ENCODE results near the gene OR52L1. TPM values are rescaled to one million over a fixed set of nuclear protein-coding genes. Genes with fewer than 3 reads are reported as not detected.
A peak's percentile ranks its signal among the peaks of the same experiment; 100 is the strongest.

Gene OR52L1
- total RNA-seq (not detected), polyA plus RNA-seq (not detected)

DNA sequence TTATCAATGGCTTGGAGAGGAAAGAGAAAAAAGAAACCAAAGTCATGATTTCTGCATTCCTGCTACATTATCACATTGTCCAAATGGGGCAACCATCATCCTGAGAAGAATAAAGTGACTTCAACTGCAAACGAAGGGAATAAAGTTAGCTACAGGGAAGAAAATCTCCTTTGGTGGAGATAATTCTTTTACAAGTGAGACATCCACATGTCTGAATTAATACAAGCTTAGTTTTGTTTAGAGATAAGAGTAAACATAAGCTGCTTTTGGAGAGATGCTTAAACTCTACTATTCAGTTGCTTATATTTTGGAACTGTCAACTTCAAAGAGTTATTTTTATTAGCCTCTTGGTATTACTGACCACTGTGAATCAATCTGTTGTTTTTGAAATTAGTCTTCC, at the start of gene OR52L1:
Gene OR52L1, minus strand, starts transcription at position 101 of the 400 bp plus-strand sequence. Its CDS starts 55 bp downstream, at position 46.
- Histone ChIP-seq H3K27me3 (ENCODE audit: control insufficient read depth, insufficient read depth, low read length) (no peaks in the 10 kb centered on the region), H3K4me1 (ENCODE audit: control insufficient read depth, insufficient read depth, low read length, poor library complexity, severe bottlenecking) (no peaks in the 10 kb centered on the region), H3K9me3 (ENCODE audit: control insufficient read depth in 2 of 2, low read length in 2 of 2) (no peaks in the 10 kb centered on the region), H3K27ac (ENCODE audit: insufficient read depth, low read length, poor library complexity, severe bottlenecking) (no peak within 1 kb of the TSS), H3K4me3 (ENCODE audit: low read depth, low read length) (no peak within 1 kb of the TSS), H3K36me3 (ENCODE audit: control insufficient read depth, insufficient read depth, low read length) (no peaks in the 10 kb centered on the region)
- no peaks in the 10 kb centered on the region for H3K36me3 Mint-ChIP-seq
- H3K4me3 Mint-ChIP-seq: no peak within 1 kb of the TSS
- ATAC-seq (ENCODE audit: low read depth in 2 of 2): no peak
- no peak for DNase-seq
- no peaks in the 10 kb centered on the region for H3K4me1 Mint-ChIP-seq
- peaks cover 0 to 5% (median 0%) of the 10 kb centered on the region in 7 donors for H3K9me3 Mint-ChIP-seq
- H3K27ac Mint-ChIP-seq: no peak within 1 kb of the TSS
- peaks cover 16% of the 10 kb centered on the region for H3K27me3 Mint-ChIP-seq

DNA sequence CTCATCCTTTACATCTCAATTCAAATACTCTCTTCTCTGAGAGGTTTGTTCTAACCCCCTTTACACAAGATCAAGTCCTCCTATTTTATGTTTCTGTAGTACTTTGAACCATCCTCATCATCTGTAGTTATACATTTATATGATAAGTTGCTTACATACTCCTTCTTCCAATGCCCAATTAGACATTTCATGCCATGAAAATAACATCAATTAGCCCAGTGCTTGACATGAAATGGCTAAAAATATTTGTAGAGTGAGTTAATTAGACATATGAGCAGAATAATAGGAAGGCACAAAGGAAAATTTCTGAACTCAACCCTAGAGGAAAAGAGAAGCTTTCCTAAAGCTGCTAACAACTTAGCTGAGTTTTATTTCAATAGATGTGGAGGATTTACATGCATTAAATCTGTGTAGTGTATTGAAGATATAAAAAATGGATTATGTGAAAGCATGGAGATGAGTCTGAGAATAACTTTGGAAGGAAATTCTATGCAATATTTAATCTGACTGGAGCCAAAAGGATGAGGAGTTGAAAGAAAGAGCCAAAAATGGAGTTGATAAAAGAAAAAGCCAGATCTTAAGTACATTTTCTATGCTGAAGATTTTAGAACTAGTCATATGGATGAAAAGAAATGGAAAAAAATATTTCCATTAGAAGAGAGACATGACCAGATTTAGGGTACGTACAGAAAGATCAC, 44.1 kb upstream of the OR52L1 start, which contains the start of gene OR56A1:
Gene OR56A1, minus strand, starts transcription at position 51 of the 698 bp plus-strand sequence. CDS start 3,066 bp downstream, outside the sequence.
- H3K4me3 ChIP-seq (ENCODE audit: low read depth, low read length): no peak within 1 kb of the TSS
- no peak within 1 kb of the TSS for H3K27ac Mint-ChIP-seq
- DNase-seq (no peak), ATAC-seq (ENCODE audit: low read depth in 2 of 2) (no peak)
- peaks cover 6% of the 10 kb centered on the region for H3K27me3 Mint-ChIP-seq
- no peaks in the 10 kb centered on the region for H3K9me3 Mint-ChIP-seq
- no peaks in the 10 kb centered on the region for H3K36me3 ChIP-seq (ENCODE audit: control insufficient read depth, insufficient read depth, low read length)
- H3K4me1 ChIP-seq (ENCODE audit: control insufficient read depth, insufficient read depth, low read length, poor library complexity, severe bottlenecking): no peaks in the 10 kb centered on the region
- H3K4me1 Mint-ChIP-seq: no peaks in the 10 kb centered on the region
- H3K27me3 ChIP-seq (ENCODE audit: control insufficient read depth, insufficient read depth, low read length): peaks cover 15% of the 10 kb centered on the region
- no peak within 1 kb of the TSS for H3K4me3 Mint-ChIP-seq
- no peaks in the 10 kb centered on the region for H3K36me3 Mint-ChIP-seq
- no peaks in the 10 kb centered on the region for H3K9me3 ChIP-seq (ENCODE audit: control insufficient read depth in 2 of 2, low read length in 2 of 2)
- H3K27ac ChIP-seq (ENCODE audit: insufficient read depth, low read length, poor library complexity, severe bottlenecking): no peak within 1 kb of the TSS

DNA sequence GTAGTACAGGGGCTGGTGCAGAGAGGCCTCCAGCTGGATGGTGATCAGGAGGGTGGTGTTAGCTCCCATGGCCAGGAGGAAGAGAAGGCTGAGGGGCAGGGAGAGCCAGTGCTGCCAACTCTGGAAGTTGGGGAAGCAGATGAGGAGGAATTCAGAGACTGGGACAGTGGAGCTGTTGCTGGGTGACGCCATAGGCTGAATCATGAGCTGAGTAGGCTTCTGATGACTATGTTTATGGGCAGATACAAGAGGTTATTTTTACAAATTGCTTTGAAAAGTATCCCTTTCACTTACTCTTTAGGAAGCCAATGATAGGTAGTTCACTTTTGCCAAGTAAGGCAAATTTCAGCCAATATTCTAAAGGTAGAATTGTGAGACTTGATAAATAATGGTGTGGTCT, 40.7 kb upstream of the OR52L1 start:
- H3K4me3 Mint-ChIP-seq: no peak overlapping the region
- H3K4me1 ChIP-seq (ENCODE audit: control insufficient read depth, insufficient read depth, low read length, poor library complexity, severe bottlenecking): no peaks in the 10 kb centered on the region
- H3K27ac ChIP-seq (ENCODE audit: insufficient read depth, low read length, poor library complexity, severe bottlenecking): no peak overlapping the region
- no peaks in the 10 kb centered on the region for H3K4me1 Mint-ChIP-seq
- no peaks in the 10 kb centered on the region for H3K36me3 ChIP-seq (ENCODE audit: control insufficient read depth, insufficient read depth, low read length)
- H3K9me3 ChIP-seq (ENCODE audit: control insufficient read depth in 2 of 2, low read length in 2 of 2): no peaks in the 10 kb centered on the region
- no peak overlapping the region for H3K27ac Mint-ChIP-seq
- ATAC-seq (ENCODE audit: low read depth in 2 of 2): no peak
- no peaks in the 10 kb centered on the region for H3K36me3 Mint-ChIP-seq
- H3K27me3 ChIP-seq (ENCODE audit: control insufficient read depth, insufficient read depth, low read length): peaks cover 10% of the 10 kb centered on the region
- no peak overlapping the region for H3K4me3 ChIP-seq (ENCODE audit: low read depth, low read length)
- DNase-seq: no peak
- H3K27me3 Mint-ChIP-seq: peaks cover 19% of the 10 kb centered on the region
- no peaks in the 10 kb centered on the region for H3K9me3 Mint-ChIP-seq

DNA sequence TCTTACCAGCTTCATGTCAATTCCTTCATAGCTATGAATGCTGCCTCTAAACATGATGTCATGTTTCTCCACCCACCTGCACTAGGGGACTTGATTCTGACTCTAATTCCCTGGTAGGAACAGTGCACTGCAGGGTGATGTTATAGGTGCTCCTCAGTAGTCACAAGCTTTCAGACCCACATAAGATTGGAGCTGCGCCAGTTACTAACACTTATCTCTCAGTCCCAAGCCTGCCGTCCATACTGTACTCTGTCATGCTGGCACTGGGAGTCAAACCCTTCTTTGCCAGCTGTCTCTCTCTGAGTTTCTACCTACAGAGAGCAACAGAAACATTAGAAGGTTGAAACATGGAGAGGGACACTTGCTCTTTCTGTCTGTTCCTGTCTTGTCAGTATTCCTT, 38.3 kb upstream of the OR52L1 start:
- H3K27me3 ChIP-seq (ENCODE audit: control insufficient read depth, insufficient read depth, low read length): peaks cover 11% of the 10 kb centered on the region
- ATAC-seq (ENCODE audit: low read depth in 2 of 2) (no peak), DNase-seq (no peak)
- Mint-ChIP-seq H3K27ac (no peak overlapping the region), H3K27me3 (peaks cover 19% of the 10 kb centered on the region), H3K4me3 (no peak overlapping the region), H3K36me3 (no peaks in the 10 kb centered on the region), H3K9me3 (no peaks in the 10 kb centered on the region), H3K4me1 (no peaks in the 10 kb centered on the region)
- no peaks in the 10 kb centered on the region for H3K4me1 ChIP-seq (ENCODE audit: control insufficient read depth, insufficient read depth, low read length, poor library complexity, severe bottlenecking)
- H3K27ac ChIP-seq (ENCODE audit: insufficient read depth, low read length, poor library complexity, severe bottlenecking): no peak overlapping the region
- no peak overlapping the region for H3K4me3 ChIP-seq (ENCODE audit: low read depth, low read length)
- H3K9me3 ChIP-seq (ENCODE audit: control insufficient read depth in 2 of 2, low read length in 2 of 2): no peaks in the 10 kb centered on the region
- no peaks in the 10 kb centered on the region for H3K36me3 ChIP-seq (ENCODE audit: control insufficient read depth, insufficient read depth, low read length)

- Mint-ChIP-seq H3K9me3 (no peaks in the 10 kb centered on the region), H3K4me3 (no peak overlapping the region), H3K27me3 (peaks cover 19% of the 10 kb centered on the region), H3K36me3 (no peaks in the 10 kb centered on the region), H3K4me1 (no peaks in the 10 kb centered on the region), H3K27ac (no peak overlapping the region)
- Histone ChIP-seq H3K36me3 (ENCODE audit: control insufficient read depth, insufficient read depth, low read length) (no peaks in the 10 kb centered on the region), H3K4me1 (ENCODE audit: control insufficient read depth, insufficient read depth, low read length, poor library complexity, severe bottlenecking) (no peaks in the 10 kb centered on the region), H3K27me3 (ENCODE audit: control insufficient read depth, insufficient read depth, low read length) (peaks cover 9% of the 10 kb centered on the region), H3K4me3 (ENCODE audit: low read depth, low read length) (no peak overlapping the region), H3K9me3 (ENCODE audit: control insufficient read depth in 2 of 2, low read length in 2 of 2) (no peaks in the 10 kb centered on the region), H3K27ac (ENCODE audit: insufficient read depth, low read length, poor library complexity, severe bottlenecking) (no peak overlapping the region)
- peak in 2 of 3 donors; percentile 29 to 55 for DNase-seq
- ATAC-seq (ENCODE audit: low read depth in 2 of 2): no peak
Measured at GRCh38 chr11:6022956-6023355, 36.2 kb upstream of the OR52L1 start.

DNA sequence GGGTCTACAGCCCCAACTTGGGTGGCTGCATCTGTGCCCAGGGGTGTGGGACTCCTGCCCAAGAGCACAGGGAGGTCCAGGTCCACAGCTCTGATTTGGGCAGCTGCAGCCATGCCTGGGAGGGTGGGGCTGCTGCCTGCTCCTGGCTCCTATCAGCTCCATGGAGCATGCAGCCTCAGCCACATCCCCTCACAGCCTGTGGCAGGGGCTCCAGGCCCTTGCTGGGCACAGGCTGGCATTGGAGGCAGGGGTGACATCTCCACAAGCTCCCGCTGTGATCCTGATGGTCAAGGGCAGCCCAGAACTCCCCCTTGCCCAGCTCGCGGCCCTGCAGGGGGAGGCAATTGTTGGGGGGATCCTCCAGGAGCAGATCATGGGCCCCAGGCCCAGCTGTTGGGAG, 26.3 kb upstream of the OR52L1 start:
- Mint-ChIP-seq H3K4me1 (no peaks in the 10 kb centered on the region), H3K27me3 (peaks cover 14% of the 10 kb centered on the region), H3K27ac (no peak overlapping the region), H3K9me3 (peaks cover 0 to 17% (median 2%) of the 10 kb centered on the region in 7 donors), H3K36me3 (no peaks in the 10 kb centered on the region), H3K4me3 (no peak overlapping the region)
- DNase-seq (no peak), ATAC-seq (ENCODE audit: low read depth in 2 of 2) (no peak)
- H3K9me3 ChIP-seq (ENCODE audit: control insufficient read depth in 2 of 2, low read length in 2 of 2): peaks cover 5 to 7% of the 10 kb centered on the region in 2 experiments
- no peaks in the 10 kb centered on the region for H3K27me3 ChIP-seq (ENCODE audit: control insufficient read depth, insufficient read depth, low read length)
- no peak overlapping the region for H3K4me3 ChIP-seq (ENCODE audit: low read depth, low read length)
- H3K4me1 ChIP-seq (ENCODE audit: control insufficient read depth, insufficient read depth, low read length, poor library complexity, severe bottlenecking): no peaks in the 10 kb centered on the region
- no peak overlapping the region for H3K27ac ChIP-seq (ENCODE audit: insufficient read depth, low read length, poor library complexity, severe bottlenecking)
- no peaks in the 10 kb centered on the region for H3K36me3 ChIP-seq (ENCODE audit: control insufficient read depth, insufficient read depth, low read length)

- H3K9me3 Mint-ChIP-seq: peaks cover 0 to 12% (median 2%) of the 10 kb centered on the region in 7 donors
- peaks cover 8% of the 10 kb centered on the region for H3K27me3 Mint-ChIP-seq
- DNase-seq: no peak
- no peaks in the 10 kb centered on the region for H3K36me3 Mint-ChIP-seq
- Histone ChIP-seq H3K4me1 (ENCODE audit: control insufficient read depth, insufficient read depth, low read length, poor library complexity, severe bottlenecking) (no peaks in the 10 kb centered on the region), H3K4me3 (ENCODE audit: low read depth, low read length) (no peak overlapping the region), H3K27me3 (ENCODE audit: control insufficient read depth, insufficient read depth, low read length) (no peaks in the 10 kb centered on the region), H3K9me3 (ENCODE audit: control insufficient read depth in 2 of 2, low read length in 2 of 2) (peaks cover 3 to 7% of the 10 kb centered on the region in 2 experiments), H3K36me3 (ENCODE audit: control insufficient read depth, insufficient read depth, low read length) (no peaks in the 10 kb centered on the region), H3K27ac (ENCODE audit: insufficient read depth, low read length, poor library complexity, severe bottlenecking) (no peak overlapping the region)
- no peak overlapping the region for H3K27ac Mint-ChIP-seq
- no peaks in the 10 kb centered on the region for H3K4me1 Mint-ChIP-seq
- no peak overlapping the region for H3K4me3 Mint-ChIP-seq
- ATAC-seq (ENCODE audit: low read depth in 2 of 2): no peak
Measured at GRCh38 chr11:6012035-6012668, 25.4 kb upstream of the OR52L1 start.

DNA sequence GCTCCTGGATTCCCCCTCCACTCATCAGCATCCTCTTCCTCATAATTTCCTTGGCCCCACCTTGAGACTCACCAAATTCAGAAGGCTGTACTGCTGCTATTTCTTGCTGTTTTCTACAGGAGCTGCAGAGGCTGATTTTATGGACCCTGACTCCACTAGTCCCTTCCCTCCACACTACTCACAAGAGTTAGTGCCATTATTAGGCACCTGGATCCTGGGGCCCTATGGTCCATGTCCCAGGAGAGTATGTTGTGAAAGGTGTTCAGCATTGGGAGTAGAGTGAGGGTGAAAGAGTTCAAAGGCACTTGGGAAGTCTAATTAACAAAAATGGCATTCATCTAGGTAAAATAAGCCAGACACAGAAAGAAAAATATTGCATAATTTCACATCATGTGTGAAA, 20.1 kb upstream of the OR52L1 start, which contains the start of gene OR56A4:
Gene OR56A4, minus strand, starts transcription at position 101 of the 400 bp plus-strand sequence. CDS start 3,954 bp downstream, outside the sequence.
- no peaks in the 10 kb centered on the region for H3K9me3 ChIP-seq (ENCODE audit: control insufficient read depth in 2 of 2, low read length in 2 of 2)
- H3K27ac Mint-ChIP-seq: no peak within 1 kb of the TSS
- no peak within 1 kb of the TSS for H3K4me3 ChIP-seq (ENCODE audit: low read depth, low read length)
- H3K36me3 ChIP-seq (ENCODE audit: control insufficient read depth, insufficient read depth, low read length): no peaks in the 10 kb centered on the region
- H3K27me3 Mint-ChIP-seq: peaks cover 8% of the 10 kb centered on the region
- no peak for DNase-seq
- no peaks in the 10 kb centered on the region for H3K4me1 ChIP-seq (ENCODE audit: control insufficient read depth, insufficient read depth, low read length, poor library complexity, severe bottlenecking)
- no peaks in the 10 kb centered on the region for H3K27me3 ChIP-seq (ENCODE audit: control insufficient read depth, insufficient read depth, low read length)
- no peaks in the 10 kb centered on the region for H3K4me1 Mint-ChIP-seq
- H3K36me3 Mint-ChIP-seq: no peaks in the 10 kb centered on the region
- no peak for ATAC-seq (ENCODE audit: low read depth in 2 of 2)
- H3K27ac ChIP-seq (ENCODE audit: insufficient read depth, low read length, poor library complexity, severe bottlenecking): no peak within 1 kb of the TSS
- H3K4me3 Mint-ChIP-seq: no peak within 1 kb of the TSS
- H3K9me3 Mint-ChIP-seq: peaks cover 0 to 1% (median 0%) of the 10 kb centered on the region in 7 donors
